Measurements from ENCODE around the gene NPY. TPM values are rescaled to one million over a fixed set of nuclear protein-coding genes. Genes with fewer than 3 reads are reported as not detected.
"Not testable (repeated sequence)": the region's sequence is repeated elsewhere in the genome, so short reads cannot be mapped to it uniquely, and the experiment has no call there.

The NPY gene
- total RNA-seq, 6 donors from 2014 or later: 3.6 TPM; not detected in 5

- WGBS, 2 donors: 86 to 93% methylated on average over 7 of the region's 7 CpGs
These were observed 34.7 kb upstream of the NPY start for GRCh38 chr7:24249266-24249665.

DNA sequence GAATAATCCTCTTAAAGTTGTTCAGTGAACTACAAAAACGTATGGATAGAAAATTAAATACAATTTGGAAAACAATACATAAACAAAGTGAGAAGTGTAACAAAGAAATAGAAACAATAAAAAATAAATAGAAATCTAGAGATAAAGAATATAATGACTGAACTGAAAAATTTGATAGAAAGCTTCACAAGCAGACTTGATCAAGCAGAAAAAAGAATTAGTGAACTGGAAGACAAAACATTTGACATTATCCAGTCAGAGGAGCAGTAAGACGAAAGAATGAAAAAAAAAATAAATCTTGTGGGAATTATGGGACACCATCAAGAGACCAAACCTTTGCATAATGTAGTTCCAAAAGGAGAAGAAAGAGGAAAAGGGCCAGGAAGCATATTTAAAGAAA, 32.4 kb upstream of the NPY start:
- DNase-seq (no peak), ATAC-seq (ENCODE audit: low FRiP score in 2 of 2) (no peak)
- Histone ChIP-seq H3K27me3 (no peaks in the 10 kb centered on the region), H3K4me1 (no peaks in the 10 kb centered on the region), H3K9me3 (peaks cover 0 to 9% (median 0%) of the 10 kb centered on the region in 4 donors), H3K36me3 (no peaks in the 10 kb centered on the region), H3K27ac (no peak overlapping the region), H3K4me3 (no peak overlapping the region)
- TF ChIP-seq, protein P1, sequence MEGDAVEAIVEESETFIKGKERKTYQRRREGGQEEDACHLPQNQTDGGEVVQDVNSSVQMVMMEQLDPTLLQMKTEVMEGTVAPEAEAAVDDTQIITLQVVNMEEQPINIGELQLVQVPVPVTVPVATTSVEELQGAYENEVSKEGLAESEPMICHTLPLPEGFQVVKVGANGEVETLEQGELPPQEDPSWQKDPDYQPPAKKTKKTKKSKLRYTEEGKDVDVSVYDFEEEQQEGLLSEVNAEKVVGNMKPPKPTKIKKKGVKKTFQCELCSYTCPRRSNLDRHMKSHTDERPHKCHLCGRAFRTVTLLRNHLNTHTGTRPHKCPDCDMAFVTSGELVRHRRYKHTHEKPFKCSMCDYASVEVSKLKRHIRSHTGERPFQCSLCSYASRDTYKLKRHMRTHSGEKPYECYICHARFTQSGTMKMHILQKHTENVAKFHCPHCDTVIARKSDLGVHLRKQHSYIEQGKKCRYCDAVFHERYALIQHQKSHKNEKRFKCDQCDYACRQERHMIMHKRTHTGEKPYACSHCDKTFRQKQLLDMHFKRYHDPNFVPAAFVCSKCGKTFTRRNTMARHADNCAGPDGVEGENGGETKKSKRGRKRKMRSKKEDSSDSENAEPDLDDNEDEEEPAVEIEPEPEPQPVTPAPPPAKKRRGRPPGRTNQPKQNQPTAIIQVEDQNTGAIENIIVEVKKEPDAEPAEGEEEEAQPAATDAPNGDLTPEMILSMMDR (IDR thresholded peaks at IDR 0.05): no peak
- no peak for TF ChIP-seq POLR2A (IDR thresholded peaks at IDR 0.05)
- TF ChIP-seq EP300 (IDR thresholded peaks at IDR 0.05): no peak
- TF ChIP-seq POLR2AphosphoS5 (IDR thresholded peaks at IDR 0.05): no peak
- 70 to 73% methylated on average over 2 of the region's 2 CpGs for WGBS, 2 donors

More at GRCh38 chr7:24249266-24249665, 34.7 kb upstream of the NPY start:
- DNase-seq: no peak
- H3K4me3 ChIP-seq: no peak overlapping the region
- no peak overlapping the region for H3K27ac ChIP-seq
- H3K9me3 ChIP-seq: peaks cover 0 to 9% (median 0%) of the 10 kb centered on the region in 4 donors
- no peaks in the 10 kb centered on the region for H3K36me3 ChIP-seq
- TF ChIP-seq POLR2AphosphoS5 (IDR thresholded peaks at IDR 0.05) (no peak), EP300 (IDR thresholded peaks at IDR 0.05) (no peak), POLR2A (IDR thresholded peaks at IDR 0.05) (no peak)
- TF ChIP-seq, protein P1 (IDR thresholded peaks at IDR 0.05): no peak
- no peaks in the 10 kb centered on the region for H3K4me1 ChIP-seq
- H3K27me3 ChIP-seq: no peaks in the 10 kb centered on the region
- no peak for ATAC-seq (ENCODE audit: low FRiP score in 2 of 2)

DNA sequence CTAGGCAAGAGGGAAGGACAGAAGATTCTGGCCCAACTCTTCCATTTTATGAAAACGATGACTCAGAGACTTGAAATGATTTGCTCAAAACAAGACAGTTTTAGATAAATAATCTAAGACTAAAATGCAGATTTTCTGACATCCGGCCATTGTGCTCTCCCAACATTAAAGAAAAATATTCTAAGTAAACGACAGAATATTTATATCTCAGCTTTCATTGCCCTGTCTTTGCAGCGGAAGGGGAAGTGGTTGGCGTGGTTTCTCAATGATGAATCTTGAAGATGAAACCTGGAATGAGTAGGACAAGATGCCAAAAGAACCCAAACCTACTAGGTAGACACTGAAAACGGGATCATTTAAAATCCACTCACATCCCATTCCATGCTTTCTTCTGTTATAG, 28.9 kb upstream of the NPY start:
- Histone ChIP-seq H3K4me3 (no peak overlapping the region), H3K9me3 (peaks cover 0 to 9% (median 0%) of the 10 kb centered on the region in 4 donors), H3K36me3 (no peaks in the 10 kb centered on the region), H3K4me1 (no peaks in the 10 kb centered on the region), H3K27me3 (no peaks in the 10 kb centered on the region), H3K27ac (no peak overlapping the region)
- TF ChIP-seq POLR2A (IDR thresholded peaks at IDR 0.05) (no peak), POLR2AphosphoS5 (IDR thresholded peaks at IDR 0.05) (no peak), EP300 (IDR thresholded peaks at IDR 0.05) (no peak)
- TF ChIP-seq, protein P1 (IDR thresholded peaks at IDR 0.05): no peak
- WGBS, 2 donors: 47 to 55% methylated on average over 6 of the region's 6 CpGs
- DNase-seq: no peak
- no peak for ATAC-seq (ENCODE audit: low FRiP score in 2 of 2)

GRCh38 chr7:24258324-24258723, 25.7 kb upstream of the NPY start:
- not testable (repeated sequence) for H3K36me3 ChIP-seq; H3K27ac ChIP-seq; H3K27me3 ChIP-seq; DNase-seq; H3K4me3 ChIP-seq; ATAC-seq (ENCODE audit: low FRiP score in 2 of 2); H3K4me1 ChIP-seq; H3K9me3 ChIP-seq
- 84 to 100% methylated on average over 1 of the region's 1 CpG for WGBS, 2 donors

DNA sequence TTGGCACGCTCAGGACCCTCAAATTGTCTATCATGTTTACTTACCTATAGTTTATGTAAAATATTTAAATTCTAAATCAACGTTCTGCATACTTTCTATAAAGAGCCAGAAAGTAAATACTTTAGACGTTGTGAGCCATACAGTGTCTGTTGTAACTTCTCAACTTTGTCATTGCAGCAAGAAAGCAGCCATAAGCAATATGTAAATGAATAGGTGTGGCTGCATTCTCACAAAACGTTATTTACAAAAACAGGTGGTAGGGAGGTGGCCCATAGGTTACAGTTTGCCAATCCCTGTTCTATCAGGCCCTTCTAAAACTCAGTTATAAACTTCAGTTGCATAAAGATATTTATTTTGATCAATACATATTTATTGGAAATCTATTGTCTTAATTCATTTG, 12.1 kb upstream of the NPY start:
- H3K4me1 ChIP-seq: no peaks in the 10 kb centered on the region
- H3K27ac ChIP-seq: no peak overlapping the region
- H3K4me3 ChIP-seq: no peak overlapping the region
- ATAC-seq (ENCODE audit: low FRiP score in 2 of 2) (no peak), DNase-seq (no peak)
- no peaks in the 10 kb centered on the region for H3K9me3 ChIP-seq
- H3K27me3 ChIP-seq: no peaks in the 10 kb centered on the region
- no peak for TF ChIP-seq POLR2A (IDR thresholded peaks at IDR 0.05)
- no peak for TF ChIP-seq EP300 (IDR thresholded peaks at IDR 0.05)
- no peaks in the 10 kb centered on the region for H3K36me3 ChIP-seq
- WGBS, 2 donors: 39 to 43% methylated on average over 4 of the region's 4 CpGs

GRCh38 chr7:24279512-24279911, 4.5 kb upstream of the NPY start:
- Histone ChIP-seq H3K4me3 (no peak overlapping the region), H3K4me1 (peaks cover 6 to 12% (median 8%) of the 10 kb centered on the region in 4 donors), H3K9me3 (no peaks in the 10 kb centered on the region), H3K27ac (no peak overlapping the region), H3K27me3 (peaks cover 0 to 14% (median 8%) of the 10 kb centered on the region in 4 donors), H3K36me3 (no peaks in the 10 kb centered on the region)
- DNase-seq (no peak), ATAC-seq (ENCODE audit: low FRiP score in 2 of 2) (no peak)
- TF ChIP-seq, protein P1 (IDR thresholded peaks at IDR 0.05): no peak
- no peak for TF ChIP-seq EP300 (IDR thresholded peaks at IDR 0.05)
- no peak for TF ChIP-seq POLR2A (IDR thresholded peaks at IDR 0.05)
- no peak for TF ChIP-seq POLR2AphosphoS5 (IDR thresholded peaks at IDR 0.05)

Data from upper lobe of left lung (tissue), 6 donors.